ENCODE measurements around the gene STRADA. TPM values are rescaled to one million over a fixed set of nuclear protein-coding genes. Genes with fewer than 3 reads are reported as not detected.

STRADA gene
- total and polyA plus RNA-seq, 9 of the 15 experiments (the other 6 are each of a cell fraction or from before 2014, with no cell fraction given): 6.6 to 33.0 (median 20.5) TPM

DNA sequence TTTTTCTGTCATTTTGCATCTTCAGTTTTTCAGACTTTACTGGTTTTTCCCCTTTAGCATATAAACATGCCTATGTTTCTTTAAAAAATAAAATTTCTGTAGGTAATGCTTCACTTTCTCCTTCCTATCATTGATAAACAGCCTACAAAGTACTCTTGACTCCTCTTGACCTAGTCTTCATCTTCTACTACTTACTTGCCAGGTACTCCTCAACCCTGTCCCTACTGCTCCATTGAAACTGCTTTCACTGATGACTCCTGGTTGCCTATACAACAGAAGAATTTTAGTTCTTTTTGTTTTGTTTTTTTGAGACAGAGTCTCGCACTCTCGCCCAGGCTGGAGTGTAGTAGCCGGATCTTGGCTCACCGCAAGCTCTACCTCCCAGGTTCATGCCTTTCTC is 39.3 kb upstream of the STRADA start:
- Histone ChIP-seq H3K27ac (ENCODE audit: extremely low read depth, low read depth, low read length) (no peak overlapping the region), H3K9me1 (ENCODE audit: control insufficient read depth, insufficient read depth, low read length) (no peaks in the 10 kb centered on the region), H3K27me3 (ENCODE audit: control insufficient read depth in 2 of 2, insufficient read depth in 2 of 2, low read length in 2 of 2) (no peaks in the 10 kb centered on the region), H3K36me3 (ENCODE audit: control insufficient read depth, insufficient read depth, low read length) (peaks cover 88% of the 10 kb centered on the region), H3K79me2 (ENCODE audit: control insufficient read depth, insufficient read depth, low read length) (peaks cover 96% of the 10 kb centered on the region), H3K9ac (ENCODE audit: insufficient read depth in 1 of 2, low read depth in 2 of 2, low read length in 2 of 2) (no peak overlapping the region), H3K4me2 (ENCODE audit: insufficient read depth, low read length) (no peak overlapping the region), H2AFZ (ENCODE audit: low read depth, low read length) (no peak overlapping the region), H4K20me1 (replicated peaks; ENCODE audit: control insufficient read depth, insufficient read depth, low read length) (peaks cover 19% of the 10 kb centered on the region), H3K4me1 (replicated peaks in 1 of 2; ENCODE audit: control insufficient read depth in 2 of 2, insufficient read depth in 2 of 2, low read length in 2 of 2) (peaks cover 0 to 9% of the 10 kb centered on the region in 2 experiments; a peak in 2 of 5 replicates), H3K4me3 (no peak overlapping the region), H3K9me3 (replicated peaks; ENCODE audit: control insufficient read depth, insufficient read depth, low read depth, low read length) (no peaks in the 10 kb centered on the region)
- CTCF ChIA-PET (ENCODE audit: low intra/inter-chr PET ratio): no interaction called here
- no TSS peak for BruUV-seq (replicated peaks)
- FAIRE-seq: no peak
- in situ Hi-C loops (cut with MboI): no loop called here
- TF ChIP-seq HEY1 (CRISPR knock-in tag; IDR thresholded peaks at IDR 0.05; ENCODE audit: borderline replicate concordance) (no peak), PHF20 (IDR thresholded peaks at IDR 0.05; ENCODE audit: partially characterized antibody) (no peak), TOE1 (IDR thresholded peaks at IDR 0.05; ENCODE audit: borderline replicate concordance) (no peak), TOE1 (CRISPR knock-in tag; IDR thresholded peaks at IDR 0.05; ENCODE audit: borderline replicate concordance, low read depth) (no peak), KLF1 (tag; IDR thresholded peaks at IDR 0.05) (no peak), RBM34 (IDR thresholded peaks at IDR 0.05; ENCODE audit: borderline replicate concordance, insufficient read depth, low read length) (no peak), ILK (tag; IDR thresholded peaks at IDR 0.05; ENCODE audit: borderline replicate concordance, low read depth) (no peak), SMC3 (conservative IDR thresholded peaks at IDR 0.05; ENCODE audit: insufficient read depth, low read depth, low read length) (no peak), HDAC1 (IDR thresholded peaks at IDR 0.05) (no peak), ZNF445 (CRISPR knock-in tag; IDR thresholded peaks at IDR 0.05; ENCODE audit: low read depth) (no peak), MXI1 (IDR thresholded peaks at IDR 0.05; ENCODE audit: low read depth, low read length) (no peak), IRF2 (CRISPR knock-in tag; IDR thresholded peaks at IDR 0.05) (no peak), THRAP3 (IDR thresholded peaks at IDR 0.05; ENCODE audit: borderline replicate concordance) (no peak), KLF16 (IDR thresholded peaks at IDR 0.05) (no peak)
- TF ChIP-seq, protein P1, sequence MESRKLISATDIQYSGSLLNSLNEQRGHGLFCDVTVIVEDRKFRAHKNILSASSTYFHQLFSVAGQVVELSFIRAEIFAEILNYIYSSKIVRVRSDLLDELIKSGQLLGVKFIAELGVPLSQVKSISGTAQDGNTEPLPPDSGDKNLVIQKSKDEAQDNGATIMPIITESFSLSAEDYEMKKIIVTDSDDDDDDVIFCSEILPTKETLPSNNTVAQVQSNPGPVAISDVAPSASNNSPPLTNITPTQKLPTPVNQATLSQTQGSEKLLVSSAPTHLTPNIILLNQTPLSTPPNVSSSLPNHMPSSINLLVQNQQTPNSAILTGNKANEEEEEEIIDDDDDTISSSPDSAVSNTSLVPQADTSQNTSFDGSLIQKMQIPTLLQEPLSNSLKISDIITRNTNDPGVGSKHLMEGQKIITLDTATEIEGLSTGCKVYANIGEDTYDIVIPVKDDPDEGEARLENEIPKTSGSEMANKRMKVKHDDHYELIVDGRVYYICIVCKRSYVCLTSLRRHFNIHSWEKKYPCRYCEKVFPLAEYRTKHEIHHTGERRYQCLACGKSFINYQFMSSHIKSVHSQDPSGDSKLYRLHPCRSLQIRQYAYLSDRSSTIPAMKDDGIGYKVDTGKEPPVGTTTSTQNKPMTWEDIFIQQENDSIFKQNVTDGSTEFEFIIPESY (CRISPR knock-in tag; IDR thresholded peaks at IDR 0.05): no peak
- TF ChIP-seq, protein P2, sequence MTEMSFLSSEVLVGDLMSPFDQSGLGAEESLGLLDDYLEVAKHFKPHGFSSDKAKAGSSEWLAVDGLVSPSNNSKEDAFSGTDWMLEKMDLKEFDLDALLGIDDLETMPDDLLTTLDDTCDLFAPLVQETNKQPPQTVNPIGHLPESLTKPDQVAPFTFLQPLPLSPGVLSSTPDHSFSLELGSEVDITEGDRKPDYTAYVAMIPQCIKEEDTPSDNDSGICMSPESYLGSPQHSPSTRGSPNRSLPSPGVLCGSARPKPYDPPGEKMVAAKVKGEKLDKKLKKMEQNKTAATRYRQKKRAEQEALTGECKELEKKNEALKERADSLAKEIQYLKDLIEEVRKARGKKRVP (CRISPR knock-in tag; IDR thresholded peaks at IDR 0.05): no peak
- DNase-seq (ENCODE audit: extremely low read depth in 1 of 4, low spot score in 3 of 4): no peak
- ATAC-seq: no peak
- intact Hi-C loops (cut with micrococcal nuclease): no loop called here
- WGBS (ENCODE audit: insufficient coverage, low coverage, missing lambda C conversion rate): 100% methylated on average over 4 of the region's 4 CpGs
- POLR2A ChIA-PET: interaction anchor here (0.6 to 8.0 kb wide), 3 partner anchors 7 to 56 kb away, joined by 3 to 82 read pairs (median 5); partner anchors contain the start of genes CCDC47 and DDX42

Data from K562 (cell line).